OCI-LY3 (cell line): ENCODE data around the gene MOB3B.

Experiments used
- CTCF ChIP-seq: fragments of 200-600, 300-600 bp; sonication (generic); IDR thresholded peaks from 2 replicates; pipeline ENCODE4 v1.5.1; 2014; ENCODE audit warnings: antibody characterized with exemption, low read length, low read depth
- EZH2phosphoT487 ChIP-seq: fragments of 200-600 bp; shearing (Covaris generic); IDR thresholded peaks from 2 replicates; pipeline ENCODE4 v1.6.1; 2018; ENCODE audit warnings: antibody characterized with exemption, mixed run types, low read depth

- TF ChIP-seq CTCF (no peak), EZH2phosphoT487 (no peak)
Measured at GRCh38 chr9:27365707-27366376, 163.8 kb downstream of the MOB3B start.
